ENCODE results near the gene PAPPA.

PAPPA gene

GRCh38 chr9:116232424-116233159, 79.0 kb downstream of the PAPPA start:
- Histone ChIP-seq H3K27ac (ENCODE audit: low read depth, low read length) (no peak overlapping the region), H3K36me3 (ENCODE audit: low read length) (no peaks in the 10 kb centered on the region), H3F3A (ENCODE audit: insufficient read depth) (no peaks in the 10 kb centered on the region), H3K9me3 (ENCODE audit: insufficient read depth, low read length) (no peaks in the 10 kb centered on the region), H4K20me1 (ENCODE audit: low read depth, low read length) (no peaks in the 10 kb centered on the region), H3K27me3 (ENCODE audit: low read length) (no peaks in the 10 kb centered on the region; the same call in 1 of the 2 replicates), H3K4me3 (ENCODE audit: insufficient read depth, low read length, poor library complexity, severe bottlenecking) (no peak overlapping the region), H3K9ac (ENCODE audit: low read length) (no peak overlapping the region), H3K9me2 (replicated peaks; ENCODE audit: insufficient read depth, low read length) (no peaks in the 10 kb centered on the region), H3K79me2 (ENCODE audit: insufficient read depth, low read length) (no peaks in the 10 kb centered on the region), H3K4me2 (ENCODE audit: low read depth, low read length, poor library complexity, severe bottlenecking) (no peak overlapping the region), H2AFZ (ENCODE audit: low read depth, low read length, severe bottlenecking) (no peak overlapping the region)
- no peak for TF ChIP-seq EZH2phosphoT487 (conservative IDR thresholded peaks at IDR 0.05; ENCODE audit: low read length)
- TF ChIP-seq CTCF (IDR thresholded peaks at IDR 0.05; ENCODE audit: insufficient read depth, low read length, poor library complexity, severe bottlenecking) = no peak

- TF ChIP-seq CTCF (IDR thresholded peaks at IDR 0.05; ENCODE audit: insufficient read depth, low read length, poor library complexity, severe bottlenecking) (no peak), EZH2phosphoT487 (conservative IDR thresholded peaks at IDR 0.05; ENCODE audit: low read length) (no peak)
- no peak overlapping the region for H3K9ac ChIP-seq (ENCODE audit: low read length)
- H2AFZ ChIP-seq (ENCODE audit: low read depth, low read length, severe bottlenecking) = no peak overlapping the region
- no peak overlapping the region for H3K4me2 ChIP-seq (ENCODE audit: low read depth, low read length, poor library complexity, severe bottlenecking)
- no peaks in the 10 kb centered on the region for H3K79me2 ChIP-seq (ENCODE audit: insufficient read depth, low read length)
- H3K9me3 ChIP-seq (ENCODE audit: insufficient read depth, low read length) = no peaks in the 10 kb centered on the region
- no peaks in the 10 kb centered on the region; the same call in 1 of the 2 replicates for H3K27me3 ChIP-seq (ENCODE audit: low read length)
- no peaks in the 10 kb centered on the region for H3K9me2 ChIP-seq (replicated peaks; ENCODE audit: insufficient read depth, low read length)
- H3K27ac ChIP-seq (ENCODE audit: low read depth, low read length) = no peak overlapping the region
- no peaks in the 10 kb centered on the region for H3K36me3 ChIP-seq (ENCODE audit: low read length)
- no peak overlapping the region for H3K4me3 ChIP-seq (ENCODE audit: insufficient read depth, low read length, poor library complexity, severe bottlenecking)
- H4K20me1 ChIP-seq (ENCODE audit: low read depth, low read length) = no peaks in the 10 kb centered on the region
- H3F3A ChIP-seq (ENCODE audit: insufficient read depth) = no peaks in the 10 kb centered on the region
These were observed 79.6 kb downstream of the PAPPA start for GRCh38 chr9:116233160-116233530.

GRCh38 chr9:116234081-116234480, 80.5 kb downstream of the PAPPA start:
- H3K9me2 ChIP-seq (replicated peaks; ENCODE audit: insufficient read depth, low read length) = no peaks in the 10 kb centered on the region
- H4K20me1 ChIP-seq (ENCODE audit: low read depth, low read length) = no peaks in the 10 kb centered on the region
- H3K9ac ChIP-seq (ENCODE audit: low read length) = no peak overlapping the region
- no peak overlapping the region for H3K4me3 ChIP-seq (ENCODE audit: insufficient read depth, low read length, poor library complexity, severe bottlenecking)
- H2AFZ ChIP-seq (ENCODE audit: low read depth, low read length, severe bottlenecking) = no peak overlapping the region
- no peak overlapping the region for H3K4me2 ChIP-seq (ENCODE audit: low read depth, low read length, poor library complexity, severe bottlenecking)
- no peaks in the 10 kb centered on the region for H3F3A ChIP-seq (ENCODE audit: insufficient read depth)
- no peaks in the 10 kb centered on the region for H3K9me3 ChIP-seq (ENCODE audit: insufficient read depth, low read length)
- H3K36me3 ChIP-seq (ENCODE audit: low read length) = no peaks in the 10 kb centered on the region
- no peaks in the 10 kb centered on the region for H3K79me2 ChIP-seq (ENCODE audit: insufficient read depth, low read length)
- H3K27me3 ChIP-seq (ENCODE audit: low read length) = no peaks in the 10 kb centered on the region; the same call in 1 of the 2 replicates
- TF ChIP-seq EZH2phosphoT487 (conservative IDR thresholded peaks at IDR 0.05; ENCODE audit: low read length) (no peak), CTCF (IDR thresholded peaks at IDR 0.05; ENCODE audit: insufficient read depth, low read length, poor library complexity, severe bottlenecking) (no peak)
- no peak overlapping the region for H3K27ac ChIP-seq (ENCODE audit: low read depth, low read length)

Measured in SU-DHL-6 (cell line).